Measurements from ENCODE around the gene PRAMEF10.
"Not testable (repeated sequence)": the region's sequence is repeated elsewhere in the genome, so short reads cannot be mapped to it uniquely, and the experiment has no call there.

DNA sequence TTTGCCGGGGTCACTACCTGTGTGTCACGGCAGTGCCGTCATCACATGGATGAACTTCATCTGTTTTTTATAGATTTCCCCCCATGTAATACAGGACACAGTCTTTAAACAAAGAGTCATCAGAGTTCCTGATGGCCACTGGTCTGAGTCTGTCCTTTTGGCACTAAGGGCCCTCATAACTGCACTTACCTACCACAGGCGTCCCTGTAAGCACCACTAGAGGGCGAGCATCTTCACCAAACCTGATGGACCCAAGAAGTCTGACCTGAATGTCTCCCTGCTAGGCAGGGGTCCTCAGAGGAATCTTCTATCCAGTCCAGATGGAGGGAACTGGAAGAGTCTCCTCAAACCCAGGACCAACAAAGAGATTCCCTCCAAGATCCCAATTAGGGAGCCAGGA is 26.3 kb upstream of the PRAMEF10 start:
- TF ChIP-seq, protein P1, sequence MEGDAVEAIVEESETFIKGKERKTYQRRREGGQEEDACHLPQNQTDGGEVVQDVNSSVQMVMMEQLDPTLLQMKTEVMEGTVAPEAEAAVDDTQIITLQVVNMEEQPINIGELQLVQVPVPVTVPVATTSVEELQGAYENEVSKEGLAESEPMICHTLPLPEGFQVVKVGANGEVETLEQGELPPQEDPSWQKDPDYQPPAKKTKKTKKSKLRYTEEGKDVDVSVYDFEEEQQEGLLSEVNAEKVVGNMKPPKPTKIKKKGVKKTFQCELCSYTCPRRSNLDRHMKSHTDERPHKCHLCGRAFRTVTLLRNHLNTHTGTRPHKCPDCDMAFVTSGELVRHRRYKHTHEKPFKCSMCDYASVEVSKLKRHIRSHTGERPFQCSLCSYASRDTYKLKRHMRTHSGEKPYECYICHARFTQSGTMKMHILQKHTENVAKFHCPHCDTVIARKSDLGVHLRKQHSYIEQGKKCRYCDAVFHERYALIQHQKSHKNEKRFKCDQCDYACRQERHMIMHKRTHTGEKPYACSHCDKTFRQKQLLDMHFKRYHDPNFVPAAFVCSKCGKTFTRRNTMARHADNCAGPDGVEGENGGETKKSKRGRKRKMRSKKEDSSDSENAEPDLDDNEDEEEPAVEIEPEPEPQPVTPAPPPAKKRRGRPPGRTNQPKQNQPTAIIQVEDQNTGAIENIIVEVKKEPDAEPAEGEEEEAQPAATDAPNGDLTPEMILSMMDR (IDR thresholded peaks at IDR 0.05) = not testable (repeated sequence)
- not testable (repeated sequence) for TF ChIP-seq POLR2A (IDR thresholded peaks at IDR 0.05)
